Memory B cell (primary cell): ENCODE data around the gene PEX11G.
A peak's percentile ranks its signal among the peaks of the same experiment; 100 is the strongest.

Experiments used
- ATAC-seq: fragments of 150-1000 bp; cut with Tn5 transposase; 2 replicates; pipeline ENCODE4 v1.10.0; 2021; ENCODE audit warnings: low read depth, mild to moderate bottlenecking, moderate library complexity
- DNase-seq, 2 donors: peaks; one replicate each; pipeline ENCODE4 v3.0.0; 2022; ENCODE audit warnings: low spot score in 2 of 2
- H3K27ac Mint-ChIP-seq: one replicate; pipeline ENCODE4 v1.8.0; 2022; ENCODE audit warnings: mild to moderate bottlenecking, moderate library complexity, mixed read lengths
- H3K27me3 Mint-ChIP-seq: one replicate; pipeline ENCODE4 v1.8.0; 2022; ENCODE audit warnings: mixed read lengths
- H3K36me3 Mint-ChIP-seq: one replicate; pipeline ENCODE4 v1.8.0; 2022; ENCODE audit warnings: mild to moderate bottlenecking, mixed read lengths
- H3K4me1 Mint-ChIP-seq: one replicate; pipeline ENCODE4 v1.8.0; 2022; ENCODE audit warnings: mixed read lengths
- H3K4me3 Mint-ChIP-seq: one replicate; pipeline ENCODE4 v1.8.0; 2022; ENCODE audit warnings: mild to moderate bottlenecking, moderate library complexity, mixed read lengths
- H3K9me3 Mint-ChIP-seq: one replicate; pipeline ENCODE4 v1.8.0; 2022; ENCODE audit warnings: mixed read lengths

Gene PEX11G

DNA sequence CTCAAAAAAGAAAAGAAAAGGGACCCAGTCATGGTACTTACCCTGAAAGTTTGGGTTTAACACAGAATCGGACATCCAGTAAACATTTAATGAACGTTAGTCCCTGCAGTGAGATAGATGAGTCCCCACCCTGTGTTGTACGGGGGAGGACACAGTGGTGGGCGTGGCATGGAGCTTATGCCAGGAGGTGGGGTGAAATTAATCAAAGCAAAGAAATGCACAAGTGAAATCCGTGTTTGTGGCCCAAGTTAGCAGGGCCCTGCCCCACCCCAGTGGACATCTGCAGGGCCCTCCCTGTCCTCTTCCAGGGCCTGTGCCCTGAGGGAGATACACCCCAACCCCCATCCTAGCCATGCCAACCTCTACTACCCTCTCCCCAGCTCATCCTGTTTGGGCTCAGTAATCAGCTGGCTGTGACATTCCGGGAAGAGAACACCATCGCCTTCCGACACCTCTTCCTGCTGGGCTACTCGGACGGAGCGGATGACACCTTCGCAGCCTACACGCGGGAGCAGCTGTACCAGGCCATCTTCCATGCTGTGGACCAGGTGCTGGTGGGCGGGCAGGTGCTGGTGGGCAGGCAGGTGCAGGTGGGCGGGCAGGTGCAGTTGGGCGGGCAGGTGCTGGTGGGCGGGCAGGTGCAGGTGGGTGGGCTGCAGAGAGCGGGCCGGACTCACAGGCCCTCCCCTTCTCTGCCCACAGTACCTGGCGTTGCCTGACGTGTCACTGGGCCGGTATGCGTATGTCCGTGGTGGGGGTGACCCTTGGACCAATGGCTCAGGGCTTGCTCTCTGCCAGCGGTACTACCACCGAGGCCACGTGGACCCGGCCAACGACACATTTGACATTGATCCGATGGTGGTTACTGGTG, 37.5 kb upstream of the PEX11G start:
- no peak overlapping the region for H3K4me3 Mint-ChIP-seq
- no peaks in the 10 kb centered on the region for H3K27me3 Mint-ChIP-seq
- H3K36me3 Mint-ChIP-seq, result peaks cover 7% of the 10 kb centered on the region
- peaks cover 14% of the 10 kb centered on the region for H3K4me1 Mint-ChIP-seq
- H3K27ac Mint-ChIP-seq, result no peak overlapping the region
- no peak for ATAC-seq
- DNase-seq, result no peak
- H3K9me3 Mint-ChIP-seq, result no peaks in the 10 kb centered on the region

- no peak for ATAC-seq
- no peaks in the 10 kb centered on the region for H3K9me3 Mint-ChIP-seq
- no peak overlapping the region for H3K27ac Mint-ChIP-seq
- H3K4me1 Mint-ChIP-seq, result peaks cover 14% of the 10 kb centered on the region
- peaks cover 7% of the 10 kb centered on the region for H3K36me3 Mint-ChIP-seq
- DNase-seq, result no peak
- no peaks in the 10 kb centered on the region for H3K27me3 Mint-ChIP-seq
- H3K4me3 Mint-ChIP-seq, result no peak overlapping the region
Measured at GRCh38 chr19:7524992-7525739, 36.3 kb upstream of the PEX11G start.

DNA sequence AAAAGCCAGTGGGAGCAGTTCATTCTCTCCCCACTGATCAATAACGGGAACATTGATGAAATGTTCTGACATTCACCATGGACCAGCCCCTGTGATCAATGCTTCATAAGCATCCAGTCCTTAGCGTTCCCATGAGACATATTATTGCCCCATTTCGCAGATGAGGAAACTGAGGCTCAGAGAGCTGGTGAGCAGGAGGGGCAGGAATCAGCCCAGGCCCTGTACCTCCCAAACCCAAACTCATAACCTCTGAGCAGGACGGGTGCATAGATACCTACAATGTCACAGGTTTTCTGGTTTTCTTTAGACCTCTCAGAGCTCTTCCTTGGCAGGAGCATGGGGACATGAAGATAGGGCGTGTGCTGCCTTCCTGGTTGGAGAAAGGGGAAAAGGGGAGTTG, 35.7 kb upstream of the PEX11G start:
- H3K36me3 Mint-ChIP-seq, result peaks cover 7% of the 10 kb centered on the region
- H3K27me3 Mint-ChIP-seq, result no peaks in the 10 kb centered on the region
- no peak overlapping the region for H3K4me3 Mint-ChIP-seq
- ATAC-seq (no peak), DNase-seq (no peak)
- H3K9me3 Mint-ChIP-seq, result no peaks in the 10 kb centered on the region
- H3K27ac Mint-ChIP-seq, result no peak overlapping the region
- peaks cover 14% of the 10 kb centered on the region for H3K4me1 Mint-ChIP-seq

GRCh38 chr19:7522923-7523667, 34.3 kb upstream of the PEX11G start:
- no peak for DNase-seq
- H3K27me3 Mint-ChIP-seq, result no peaks in the 10 kb centered on the region
- no peaks in the 10 kb centered on the region for H3K9me3 Mint-ChIP-seq
- peak overlapping the region; percentile 79 for H3K4me3 Mint-ChIP-seq
- ATAC-seq, result no peak
- peaks cover 7% of the 10 kb centered on the region for H3K36me3 Mint-ChIP-seq
- H3K27ac Mint-ChIP-seq, result peak overlapping the region; percentile 74
- H3K4me1 Mint-ChIP-seq, result peaks cover 16% of the 10 kb centered on the region

DNA sequence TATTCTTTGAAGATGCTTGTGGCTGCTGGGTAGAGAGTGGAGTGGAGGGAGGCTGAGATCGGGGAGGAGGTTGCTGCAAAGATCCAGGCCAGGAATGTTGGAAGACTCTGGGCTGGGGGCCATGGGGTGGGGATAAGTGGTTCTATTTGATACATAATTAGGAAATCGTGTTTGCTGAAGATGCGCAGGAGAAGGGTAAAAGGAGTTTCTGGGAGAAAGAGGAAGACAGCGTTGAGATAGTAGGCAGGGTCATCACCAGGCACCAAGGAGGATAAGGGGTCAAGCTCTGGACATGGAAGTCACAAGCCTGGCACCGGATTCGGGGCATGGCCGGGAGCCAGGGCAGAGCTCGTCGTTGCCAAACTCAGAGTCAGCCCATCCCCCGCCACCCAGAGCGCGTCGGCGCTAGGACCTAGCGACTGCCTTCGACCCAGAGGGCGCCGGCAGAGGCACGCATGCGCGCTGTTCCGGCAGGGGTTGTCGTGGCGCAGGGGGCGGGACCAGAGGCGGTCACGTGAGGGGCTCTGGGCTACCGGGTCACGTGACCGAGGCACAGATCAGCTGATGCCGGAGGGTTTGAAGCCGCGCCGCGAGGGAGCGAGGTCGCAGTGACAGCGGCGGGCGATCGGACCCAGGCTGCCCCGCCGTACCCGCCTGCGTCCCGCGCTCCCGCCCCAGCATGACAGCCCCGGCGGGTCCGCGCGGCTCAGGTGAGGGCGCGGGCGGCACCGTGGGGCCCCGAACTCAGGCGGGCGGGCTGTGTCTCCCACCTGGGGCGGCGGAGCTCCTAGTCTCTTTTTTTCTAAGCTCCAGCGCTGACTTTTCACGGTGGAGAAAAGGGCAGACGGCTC, 33.5 kb upstream of the PEX11G start, which contains the start of gene MCOLN1:
MCOLN1 (plus strand) TSS at position 553 of the 851 bp plus-strand sequence; CDS start at position 680, 127 bp downstream.
- peak; percentile 98 to 99 for DNase-seq
- peak; percentile 90 for ATAC-seq
- Mint-ChIP-seq H3K4me3 (peak within 1 kb of the TSS; percentile 87), H3K9me3 (no peaks in the 10 kb centered on the region), H3K27me3 (no peaks in the 10 kb centered on the region), H3K36me3 (peaks cover 7% of the 10 kb centered on the region), H3K27ac (peak within 1 kb of the TSS; percentile 74), H3K4me1 (peaks cover 18% of the 10 kb centered on the region)

DNA sequence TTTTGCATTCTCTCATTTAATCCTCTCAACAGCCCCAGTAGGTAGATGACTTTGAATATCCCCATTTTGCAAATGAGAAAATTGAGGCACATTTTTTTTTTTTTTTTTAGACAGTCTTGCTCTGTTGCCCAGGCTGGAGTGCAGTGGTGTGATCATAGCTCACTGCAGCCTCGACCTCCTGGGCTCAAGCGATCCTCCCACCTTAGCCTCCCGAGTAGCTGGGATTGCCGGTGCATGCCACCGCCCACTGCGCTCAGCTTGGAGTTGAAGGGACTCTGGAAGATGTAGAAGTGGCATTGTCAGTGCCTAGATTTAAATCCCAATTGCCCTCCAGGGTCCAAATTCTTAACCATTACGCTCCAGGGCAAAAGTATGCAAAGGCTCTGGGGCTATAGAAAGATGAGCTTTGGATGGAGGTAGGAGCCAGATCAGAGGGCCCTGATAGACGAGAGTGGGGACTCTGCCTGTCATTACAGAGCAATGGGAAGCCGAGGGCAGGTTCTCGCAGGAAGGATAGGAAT, 32.8 kb upstream of the PEX11G start:
- Mint-ChIP-seq H3K4me3 (peak overlapping the region; percentile 87), H3K4me1 (peaks cover 18% of the 10 kb centered on the region), H3K27me3 (peaks cover 1% of the 10 kb centered on the region), H3K36me3 (peaks cover 4% of the 10 kb centered on the region), H3K27ac (peak overlapping the region; percentile 24), H3K9me3 (no peaks in the 10 kb centered on the region)
- DNase-seq (no peak), ATAC-seq (no peak)

DNA sequence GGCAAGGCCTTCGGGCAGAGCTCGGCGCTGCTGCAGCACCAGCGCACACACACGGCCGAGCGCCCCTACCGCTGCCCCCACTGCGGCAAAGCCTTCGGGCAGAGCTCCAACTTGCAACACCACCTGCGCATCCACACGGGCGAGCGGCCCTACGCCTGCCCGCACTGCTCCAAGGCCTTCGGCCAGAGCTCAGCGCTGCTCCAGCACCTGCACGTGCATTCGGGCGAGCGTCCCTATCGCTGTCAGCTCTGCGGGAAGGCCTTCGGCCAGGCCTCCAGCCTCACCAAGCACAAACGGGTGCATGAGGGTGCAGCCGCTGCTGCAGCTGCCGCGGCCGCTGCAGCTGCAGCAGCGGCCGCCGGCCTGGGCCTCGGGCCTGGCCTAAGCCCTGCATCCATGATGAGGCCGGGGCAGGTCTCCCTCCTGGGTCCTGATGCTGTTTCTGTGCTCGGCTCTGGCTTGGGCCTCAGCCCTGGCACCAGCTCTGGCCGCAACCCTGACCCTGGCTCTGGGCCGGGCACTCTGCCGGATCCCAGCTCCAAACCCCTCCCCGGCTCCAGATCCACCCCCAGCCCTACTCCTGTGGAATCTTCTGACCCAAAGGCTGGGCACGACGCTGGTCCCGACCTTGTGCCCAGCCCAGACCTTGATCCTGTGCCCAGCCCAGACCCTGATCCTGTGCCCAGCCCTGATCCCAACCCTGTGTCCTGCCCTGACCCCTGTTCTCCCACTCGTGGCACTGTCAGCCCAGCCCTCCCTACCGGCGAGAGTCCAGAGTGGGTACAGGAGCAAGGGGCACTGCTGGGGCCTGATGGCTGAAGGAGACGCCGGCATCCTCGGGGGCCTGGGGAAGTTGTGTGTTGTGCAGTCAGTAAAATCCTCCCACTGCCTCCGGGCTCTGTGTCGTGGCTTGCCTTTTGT, 31.6 kb upstream of the PEX11G start:
- no peak for DNase-seq
- peaks cover 5% of the 10 kb centered on the region for H3K27me3 Mint-ChIP-seq
- no peak overlapping the region for H3K27ac Mint-ChIP-seq
- peaks cover 5% of the 10 kb centered on the region for H3K36me3 Mint-ChIP-seq
- peaks cover 19% of the 10 kb centered on the region for H3K4me1 Mint-ChIP-seq
- no peaks in the 10 kb centered on the region for H3K9me3 Mint-ChIP-seq
- H3K4me3 Mint-ChIP-seq, result no peak overlapping the region
- ATAC-seq, result no peak

GRCh38 chr19:7519361-7520130, 30.7 kb upstream of the PEX11G start:
- H3K4me1 Mint-ChIP-seq, result peaks cover 20% of the 10 kb centered on the region
- H3K36me3 Mint-ChIP-seq, result peaks cover 5% of the 10 kb centered on the region
- DNase-seq, result no peak
- peaks cover 8% of the 10 kb centered on the region for H3K27me3 Mint-ChIP-seq
- no peak for ATAC-seq
- H3K4me3 Mint-ChIP-seq, result no peak overlapping the region
- H3K27ac Mint-ChIP-seq, result no peak overlapping the region
- H3K9me3 Mint-ChIP-seq, result no peaks in the 10 kb centered on the region

DNA sequence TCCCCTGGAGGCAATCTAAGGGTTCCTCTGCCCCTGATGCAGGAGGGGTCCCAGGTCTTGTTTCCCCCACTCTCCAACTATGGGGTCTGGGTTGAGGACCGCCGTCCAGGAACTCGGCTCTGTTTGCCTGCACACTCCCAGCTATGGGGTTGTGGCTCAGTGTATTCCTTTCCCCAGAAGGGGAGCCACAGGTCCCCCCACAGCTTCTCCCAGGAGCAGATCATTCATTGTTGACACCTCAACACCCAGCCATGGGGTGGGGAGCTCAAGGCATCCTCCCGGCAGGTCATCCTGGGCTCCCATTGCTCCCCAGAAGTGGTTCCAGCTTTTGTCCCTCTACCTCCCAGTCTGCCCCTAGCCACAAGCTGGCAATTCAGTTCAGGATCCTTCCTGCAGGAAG, 28.0 kb upstream of the PEX11G start:
- DNase-seq (no peak), ATAC-seq (no peak)
- no peak overlapping the region for H3K27ac Mint-ChIP-seq

GRCh38 chr19:7516333-7516732, 27.5 kb upstream of the PEX11G start:
- Mint-ChIP-seq H3K4me1 (peaks cover 9% of the 10 kb centered on the region), H3K9me3 (no peaks in the 10 kb centered on the region), H3K4me3 (peak overlapping the region; percentile 60), H3K36me3 (peaks cover 5% of the 10 kb centered on the region), H3K27me3 (peaks cover 12% of the 10 kb centered on the region), H3K27ac (no peak overlapping the region)
- no peak for DNase-seq
- ATAC-seq, result no peak

More for the DNA sequence above, 28.0 kb upstream of the PEX11G start:
- no peaks in the 10 kb centered on the region for H3K9me3 Mint-ChIP-seq
- peaks cover 12% of the 10 kb centered on the region for H3K27me3 Mint-ChIP-seq
- H3K36me3 Mint-ChIP-seq, result peaks cover 5% of the 10 kb centered on the region
- H3K4me3 Mint-ChIP-seq, result peak overlapping the region; percentile 60
- H3K4me1 Mint-ChIP-seq, result peaks cover 11% of the 10 kb centered on the region

GRCh38 chr19:7515645-7516151, 26.9 kb upstream of the PEX11G start, which contains the start of gene ZNF358:
TSS of gene ZNF358 (plus strand) at chr19:7516103. CDS start at chr19:7519243, 3,140 bp downstream.
- ATAC-seq (peak; percentile 91), DNase-seq (no peak)
- no peaks in the 10 kb centered on the region for H3K9me3 Mint-ChIP-seq
- H3K36me3 Mint-ChIP-seq, result peaks cover 5% of the 10 kb centered on the region
- H3K4me3 Mint-ChIP-seq, result peak within 1 kb of the TSS; percentile 91
- peak within 1 kb of the TSS; percentile 62 for H3K27ac Mint-ChIP-seq
- H3K27me3 Mint-ChIP-seq, result peaks cover 12% of the 10 kb centered on the region
- H3K4me1 Mint-ChIP-seq, result peaks cover 9% of the 10 kb centered on the region
